ENCODE measurements around the gene KDM4C. TPM values are rescaled to one million over a fixed set of nuclear protein-coding genes. Genes with fewer than 3 reads are reported as not detected.

The KDM4C gene

GRCh38 chr9:7216004-7216841 lies 458.4 kb downstream of the KDM4C start:
- H2AK5ac ChIP-seq (ENCODE audit: low read length): no peak overlapping the region
- no peak overlapping the region for H3K4me3 ChIP-seq (ENCODE audit: low read length)
- H3K4ac ChIP-seq (ENCODE audit: low read depth, low read length): no peak overlapping the region
- no peak overlapping the region for H2BK15ac ChIP-seq (replicated peaks; ENCODE audit: low read depth)
- no CpG with 5 or more reads among the region's 7 CpGs for WGBS (ENCODE audit: extremely low coverage, insufficient coverage, low lambda C conversion rate)
- H3K56ac ChIP-seq (ENCODE audit: low read length): no peak overlapping the region
- no peaks in the 10 kb centered on the region for H3K4me1 ChIP-seq (ENCODE audit: control insufficient read depth, low read depth, low read length)
- no peak overlapping the region for H4K8ac ChIP-seq (ENCODE audit: low read depth, low read length)
- H4K5ac ChIP-seq (ENCODE audit: low read length): no peak overlapping the region
- no peak overlapping the region for H2BK120ac ChIP-seq (ENCODE audit: low read depth, low read length)
- no peak overlapping the region for H3K18ac ChIP-seq (ENCODE audit: low read length)
- no peak overlapping the region for H3K27ac ChIP-seq (ENCODE audit: low read depth, low read length)
- H3K36me3 ChIP-seq (ENCODE audit: control insufficient read depth, insufficient read depth, low read length): no peaks in the 10 kb centered on the region
- no peak overlapping the region for H3K9ac ChIP-seq (ENCODE audit: low read length)
- no peak overlapping the region for H3K23ac ChIP-seq (ENCODE audit: low read length)
- H3K79me1 ChIP-seq (ENCODE audit: low read length): no peaks in the 10 kb centered on the region
- H3K27me3 ChIP-seq (ENCODE audit: insufficient read depth, low read length, poor library complexity): no peaks in the 10 kb centered on the region
- no peak overlapping the region for H3K4me2 ChIP-seq (ENCODE audit: low read length)
- peak; percentile 21 for DNase-seq
- H3K79me2 ChIP-seq (ENCODE audit: control insufficient read depth, insufficient read depth, low read length): no peaks in the 10 kb centered on the region
- H2BK5ac ChIP-seq (ENCODE audit: low read length): no peak overlapping the region

- Histone ChIP-seq H3K36me3 (ENCODE audit: control insufficient read depth, insufficient read depth, low read length) (no peaks in the 10 kb centered on the region), H3K23ac (ENCODE audit: low read length) (no peak overlapping the region), H3K4me1 (ENCODE audit: control insufficient read depth, low read depth, low read length) (peaks cover 4% of the 10 kb centered on the region), H2BK120ac (ENCODE audit: low read depth, low read length) (no peak overlapping the region), H3K79me2 (ENCODE audit: control insufficient read depth, insufficient read depth, low read length) (no peaks in the 10 kb centered on the region), H3K4me3 (ENCODE audit: low read length) (no peak overlapping the region), H2BK5ac (ENCODE audit: low read length) (no peak overlapping the region), H3K79me1 (ENCODE audit: low read length) (no peaks in the 10 kb centered on the region), H3K18ac (ENCODE audit: low read length) (no peak overlapping the region), H4K8ac (ENCODE audit: low read depth, low read length) (peak overlapping the region; percentile 13), H2AK5ac (ENCODE audit: low read length) (no peak overlapping the region), H3K27ac (ENCODE audit: low read depth, low read length) (no peak overlapping the region), H2BK15ac (replicated peaks; ENCODE audit: low read depth) (no peak overlapping the region), H3K4ac (ENCODE audit: low read depth, low read length) (no peak overlapping the region), H3K9ac (ENCODE audit: low read length) (no peak overlapping the region), H4K5ac (ENCODE audit: low read length) (no peak overlapping the region), H3K4me2 (ENCODE audit: low read length) (no peak overlapping the region), H3K56ac (ENCODE audit: low read length) (no peak overlapping the region), H3K27me3 (ENCODE audit: insufficient read depth, low read length, poor library complexity) (peaks cover 4% of the 10 kb centered on the region)
- no CpG with 5 or more reads among the region's 6 CpGs for WGBS (ENCODE audit: extremely low coverage, insufficient coverage, low lambda C conversion rate)
- DNase-seq: peak; percentile 94
Measured at GRCh38 chr9:7223981-7224380, 466.2 kb downstream of the KDM4C start.

Small RNAs within 50 kb of the gene (small RNA-seq; reads per million reads assigned to genes)
- gene SNRPEP2 (ENCODE audit: insufficient read depth): not detected

Data from mesendoderm (in vitro differentiated cells).